ENCODE data around the gene DNMT1. TPM values are rescaled to one million over a fixed set of nuclear protein-coding genes. Genes with fewer than 3 reads are reported as not detected.

DNMT1 gene
- polyA plus RNA-seq, 1 of the 3 experiments (the other 2 are of a cell fraction), result 58.3 TPM

DNA sequence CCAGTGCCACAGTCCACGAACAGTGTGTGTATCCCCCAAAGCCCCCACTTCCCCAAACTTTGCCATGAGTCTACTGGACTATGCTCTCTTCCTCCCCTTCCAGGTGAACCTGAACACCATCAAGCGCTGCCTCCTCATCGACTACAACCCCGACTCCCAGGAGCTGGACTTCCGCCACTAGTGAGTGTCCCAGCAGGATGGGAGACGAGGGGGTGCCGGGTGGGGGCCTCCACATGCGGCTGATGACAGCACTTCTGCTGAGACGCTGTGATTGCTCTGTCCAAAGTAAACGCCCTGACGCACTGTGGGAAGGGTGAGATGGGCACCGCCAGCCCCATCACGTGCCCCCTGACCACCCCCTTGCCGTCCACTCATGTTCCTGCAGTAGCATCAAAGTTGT is 85.2 kb downstream of the DNMT1 start:
- Histone ChIP-seq H4K20me1 (ENCODE audit: insufficient read depth) (peaks cover 2% of the 10 kb centered on the region; the same call in 1 of the 2 replicates), H3K9ac (no peak overlapping the region), H3K4me1 (ENCODE audit: control insufficient read depth in 1 of 2, insufficient read depth in 2 of 2, low read depth in 1 of 2, low read length in 1 of 2) (peaks cover 0 to 18% of the 10 kb centered on the region in 2 experiments; a peak in 1 of 4 replicates), H2AFZ (ENCODE audit: low read depth) (no peak overlapping the region), H3K36me3 (replicated peaks in 1 of 2; ENCODE audit: control insufficient read depth in 1 of 2, insufficient read depth in 2 of 2, low read length in 1 of 2) (peaks cover 30 to 34% of the 10 kb centered on the region in 2 experiments), H3K9me3 (no peaks in the 10 kb centered on the region), H3K79me2 (ENCODE audit: insufficient read depth) (peaks cover 31% of the 10 kb centered on the region), H3K27me3 (ENCODE audit: insufficient read depth) (no peaks in the 10 kb centered on the region), H3F3A (replicated peaks; ENCODE audit: insufficient read depth) (peaks cover 17% of the 10 kb centered on the region), H3K27ac (ENCODE audit: low read depth in 2 of 2, low read length in 1 of 2) (no peak overlapping the region), H3K9me2 (no peaks in the 10 kb centered on the region), H3K4me2 (no peak overlapping the region), H3K4me3 (ENCODE audit: low read depth in 2 of 2, low read length in 1 of 2) (no peak overlapping the region)
- TF ChIP-seq POLR2AphosphoS5 (IDR thresholded peaks at IDR 0.05; ENCODE audit: low read depth, low read length), result no peak
- TF ChIP-seq PBX3 (IDR thresholded peaks at IDR 0.05), result no peak
- TF ChIP-seq USF1 (IDR thresholded peaks at IDR 0.05; ENCODE audit: borderline replicate concordance, low read depth), result no peak
- no peak for TF ChIP-seq TEAD4 (IDR thresholded peaks at IDR 0.05; ENCODE audit: borderline replicate concordance, insufficient read depth)
- no peak for TF ChIP-seq EP300 (IDR thresholded peaks at IDR 0.05; ENCODE audit: borderline replicate concordance in 1 of 2, low read depth in 1 of 2, low read length in 1 of 2)
- TF ChIP-seq CHD2 (IDR thresholded peaks at IDR 0.05; ENCODE audit: low read length, partially characterized antibody), result no peak
- TF ChIP-seq REST (IDR thresholded peaks at IDR 0.05; ENCODE audit: low read depth, low read length), result no peak
- TF ChIP-seq TAF1 (IDR thresholded peaks at IDR 0.05; ENCODE audit: borderline replicate concordance, low read depth, low read length), result no peak
- TF ChIP-seq, protein P1, sequence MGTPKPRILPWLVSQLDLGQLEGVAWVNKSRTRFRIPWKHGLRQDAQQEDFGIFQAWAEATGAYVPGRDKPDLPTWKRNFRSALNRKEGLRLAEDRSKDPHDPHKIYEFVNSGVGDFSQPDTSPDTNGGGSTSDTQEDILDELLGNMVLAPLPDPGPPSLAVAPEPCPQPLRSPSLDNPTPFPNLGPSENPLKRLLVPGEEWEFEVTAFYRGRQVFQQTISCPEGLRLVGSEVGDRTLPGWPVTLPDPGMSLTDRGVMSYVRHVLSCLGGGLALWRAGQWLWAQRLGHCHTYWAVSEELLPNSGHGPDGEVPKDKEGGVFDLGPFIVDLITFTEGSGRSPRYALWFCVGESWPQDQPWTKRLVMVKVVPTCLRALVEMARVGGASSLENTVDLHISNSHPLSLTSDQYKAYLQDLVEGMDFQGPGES (IDR thresholded peaks at IDR 0.05; ENCODE audit: low read depth, low read length), result no peak
- TF ChIP-seq NRF1 (IDR thresholded peaks at IDR 0.05; ENCODE audit: low read depth, low read length), result no peak
- TF ChIP-seq FOXJ3 (CRISPR knock-in tag; IDR thresholded peaks at IDR 0.05), result no peak
- TF ChIP-seq YY1 (IDR thresholded peaks at IDR 0.05; ENCODE audit: low read depth), result no peak
- TF ChIP-seq ELF1 (IDR thresholded peaks at IDR 0.05), result no peak
- no peak for TF ChIP-seq NFIC (IDR thresholded peaks at IDR 0.05; ENCODE audit: borderline replicate concordance)
- no peak for DNase-seq
- WGBS (ENCODE audit: low lambda C conversion rate), result 90% methylated on average over 5 of the region's 14 CpGs
- ChIA-PET POLR2A (interaction anchor here (1.4 to 4.2 kb wide), 4 partner anchors 6 to 30 kb away, joined by 3 to 35 read pairs (median 4); partner anchors contain the start of gene EIF3G), CTCF (interaction anchor here (0.9 to 5.6 kb wide), 4 partner anchors 9 to 149 kb away, joined by 3 to 58 read pairs (median 10); partner anchors contain the start of gene EIF3G)

Measured in SK-N-SH (cell line).